Prostate gland (tissue), 2 donors: ENCODE results near the gene ANKLE1. TPM values are rescaled to one million over a fixed set of nuclear protein-coding genes. Genes with fewer than 3 reads are reported as not detected.
A peak's percentile ranks its signal among the peaks of the same experiment; 100 is the strongest.

Experiments used
- DNase-seq: peaks from one replicate; pipeline ENCODE4 v3.0.0-alpha.2; 2019; ENCODE audit warnings: low spot score
- H3K27ac ChIP-seq, 2 donors: fragments of 200-600 bp; sonication (generic); 2 replicates each; pipeline ENCODE4 v1.5.1; 2017 to 2019
- H3K27me3 ChIP-seq: fragments of 200-600 bp; sonication (generic); replicated peaks from 2 replicates; pipeline ENCODE4 v1.5.1; 2019; ENCODE audit not compliant: insufficient read depth
- H3K36me3 ChIP-seq, 2 donors: fragments of 200-600 bp; sonication (generic); 1 replicate in 1 of 2; 2 replicates in 1 of 2; pipeline versions ENCODE4 v1.5.1 to v1.8.1; 2017 to 2019
- H3K4me1 ChIP-seq: fragments of 200-600 bp; sonication (generic); replicated peaks from 2 replicates; pipeline ENCODE4 v1.5.1; 2019
- H3K4me3 ChIP-seq, 2 donors: fragments of 200-600 bp; sonication (generic); 2 replicates each; pipeline ENCODE4 v1.5.1; 2017 to 2019
- H3K9me3 ChIP-seq: fragments of 200-600 bp; sonication (generic); 2 replicates; pipeline ENCODE4 v1.5.1; 2017
- CTCF ChIP-seq, 4 experiments: fragments of 200-600 bp in 2 of 4; fragments of 450-650 bp in 2 of 4; sonication (generic) in 2 of 4; IDR thresholded peaks; 1 replicate in 3 of 4; 2 replicates in 1 of 4; pipeline ENCODE4 v1.5.1; 2016 to 2019; ENCODE audit warnings: antibody characterized with exemption in 4 of 4, mild to moderate bottlenecking in 2 of 4, moderate library complexity in 2 of 4
- POLR2A ChIP-seq: fragments of 450-650 bp; IDR thresholded peaks from one replicate; pipeline ENCODE4 v1.6.1; 2016; ENCODE audit warnings: antibody characterized with exemption, mild to moderate bottlenecking
- POLR2AphosphoS5 ChIP-seq: sonication (generic); formaldehyde crosslinking; IDR thresholded peaks from one replicate; pipeline ENCODE4 v1.6.1; 2017; ENCODE audit warnings: antibody characterized with exemption
- WGBS: methylation state at CpG from one replicate; pipeline ENCODE4 v1.1.5; 2018; 5-methylcytosine and 5-hydroxymethylcytosine counted together
- intact Hi-C: fragments of 100-400 bp; cut with DNase I; formaldehyde crosslinking; loops from one replicate; pipeline ENCODE4 v1.14.2; 2022
- total RNA-seq, 2 donors: library from RNA; depleted of rRNA; stranded (reverse); fragments of >200 nt; gene quantifications; one replicate each; pipeline ENCODE4 v1.1.0, GENCODE V29; 2016

ANKLE1 gene
- total RNA-seq, 2 donors from 2014 or later, result 0.64 to 1.2 TPM

GRCh38 chr19:17235971-17236777 lies 45.5 kb upstream of the ANKLE1 start:
- DNase-seq, result no peak
- H3K36me3 ChIP-seq, result no peaks in the 10 kb centered on the region
- peak overlapping the region; percentile 81 to 82 for H3K27ac ChIP-seq
- intact Hi-C loops, result no loop called here
- H3K4me1 ChIP-seq, result peaks cover 21% of the 10 kb centered on the region
- TF ChIP-seq CTCF (IDR thresholded peaks at IDR 0.05) (no peak), POLR2AphosphoS5 (no peak), POLR2A (no peak)
- 10% methylated on average over 16 of the region's 27 CpGs for WGBS
- no peaks in the 10 kb centered on the region for H3K27me3 ChIP-seq
- H3K9me3 ChIP-seq, result no peaks in the 10 kb centered on the region
- peak overlapping the region; percentile 36 to 49 for H3K4me3 ChIP-seq

GRCh38 chr19:17236811-17237543 lies 44.7 kb upstream of the ANKLE1 start:
- H3K4me1 ChIP-seq, result peaks cover 21% of the 10 kb centered on the region
- H3K27me3 ChIP-seq, result no peaks in the 10 kb centered on the region
- TF ChIP-seq CTCF (IDR thresholded peaks at IDR 0.05) (no peak), POLR2AphosphoS5 (no peak), POLR2A (no peak)
- peak overlapping the region in 1 of 2 donors; percentile 81 for H3K27ac ChIP-seq
- intact Hi-C loops, result no loop called here
- no peak for DNase-seq
- no peak overlapping the region for H3K4me3 ChIP-seq
- 81% methylated on average over 18 of the region's 18 CpGs for WGBS
- H3K9me3 ChIP-seq, result no peaks in the 10 kb centered on the region
- H3K36me3 ChIP-seq, result no peaks in the 10 kb centered on the region

GRCh38 chr19:17237747-17238706 lies 43.7 kb upstream of the ANKLE1 start:
- WGBS, result 88% methylated on average over 13 of the region's 13 CpGs
- TF ChIP-seq POLR2AphosphoS5 (no peak), POLR2A (no peak), CTCF (IDR thresholded peaks at IDR 0.05) (no peak)
- H3K27ac ChIP-seq, result no peak overlapping the region
- H3K9me3 ChIP-seq, result no peaks in the 10 kb centered on the region
- H3K4me1 ChIP-seq, result peaks cover 21% of the 10 kb centered on the region
- intact Hi-C loops, result no loop called here
- no peak for DNase-seq
- no peaks in the 10 kb centered on the region for H3K36me3 ChIP-seq
- no peak overlapping the region for H3K4me3 ChIP-seq
- no peaks in the 10 kb centered on the region for H3K27me3 ChIP-seq

GRCh38 chr19:17240062-17240752 lies 41.5 kb upstream of the ANKLE1 start:
- intact Hi-C loops, result no loop called here
- Histone ChIP-seq H3K9me3 (no peaks in the 10 kb centered on the region), H3K27ac (no peak overlapping the region), H3K36me3 (no peaks in the 10 kb centered on the region), H3K27me3 (no peaks in the 10 kb centered on the region), H3K4me1 (peaks cover 14% of the 10 kb centered on the region), H3K4me3 (no peak overlapping the region)
- no peak for DNase-seq
- 56% methylated on average over 23 of the region's 24 CpGs for WGBS
- no peak for TF ChIP-seq POLR2A
- TF ChIP-seq POLR2AphosphoS5, result no peak
- TF ChIP-seq CTCF (IDR thresholded peaks at IDR 0.05), result no peak
